ENCODE data around the gene GNGT1.

DNA sequence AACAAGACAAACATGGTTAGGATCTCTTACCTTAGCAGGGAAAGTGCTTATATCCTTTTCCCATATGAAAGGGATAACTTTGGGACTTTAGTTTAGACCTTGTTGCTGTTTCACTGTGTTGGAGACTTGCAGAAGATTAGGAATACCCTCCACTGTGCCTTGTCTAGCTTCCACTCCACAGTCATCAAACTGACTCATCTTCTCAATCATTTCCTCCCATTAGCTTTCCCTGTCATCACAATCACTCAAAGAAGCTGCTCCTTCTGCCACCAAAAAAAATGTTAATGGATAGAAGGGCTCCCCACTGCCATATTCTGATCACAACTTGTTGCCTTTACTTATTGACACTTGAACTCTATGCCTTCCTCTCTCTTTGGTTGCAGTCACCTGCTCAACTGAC is 31.9 kb downstream of the GNGT1 start:
- TF ChIP-seq, protein P1, sequence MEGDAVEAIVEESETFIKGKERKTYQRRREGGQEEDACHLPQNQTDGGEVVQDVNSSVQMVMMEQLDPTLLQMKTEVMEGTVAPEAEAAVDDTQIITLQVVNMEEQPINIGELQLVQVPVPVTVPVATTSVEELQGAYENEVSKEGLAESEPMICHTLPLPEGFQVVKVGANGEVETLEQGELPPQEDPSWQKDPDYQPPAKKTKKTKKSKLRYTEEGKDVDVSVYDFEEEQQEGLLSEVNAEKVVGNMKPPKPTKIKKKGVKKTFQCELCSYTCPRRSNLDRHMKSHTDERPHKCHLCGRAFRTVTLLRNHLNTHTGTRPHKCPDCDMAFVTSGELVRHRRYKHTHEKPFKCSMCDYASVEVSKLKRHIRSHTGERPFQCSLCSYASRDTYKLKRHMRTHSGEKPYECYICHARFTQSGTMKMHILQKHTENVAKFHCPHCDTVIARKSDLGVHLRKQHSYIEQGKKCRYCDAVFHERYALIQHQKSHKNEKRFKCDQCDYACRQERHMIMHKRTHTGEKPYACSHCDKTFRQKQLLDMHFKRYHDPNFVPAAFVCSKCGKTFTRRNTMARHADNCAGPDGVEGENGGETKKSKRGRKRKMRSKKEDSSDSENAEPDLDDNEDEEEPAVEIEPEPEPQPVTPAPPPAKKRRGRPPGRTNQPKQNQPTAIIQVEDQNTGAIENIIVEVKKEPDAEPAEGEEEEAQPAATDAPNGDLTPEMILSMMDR (IDR thresholded peaks at IDR 0.05; ENCODE audit: insufficient read depth, low read length), result no peak
- TF ChIP-seq POLR2AphosphoS5 (IDR thresholded peaks at IDR 0.05; ENCODE audit: low read depth), result no peak
